Measurements from ENCODE around the gene OR7G2.
A peak's percentile ranks its signal among the peaks of the same experiment; 100 is the strongest.

The OR7G2 gene

DNA sequence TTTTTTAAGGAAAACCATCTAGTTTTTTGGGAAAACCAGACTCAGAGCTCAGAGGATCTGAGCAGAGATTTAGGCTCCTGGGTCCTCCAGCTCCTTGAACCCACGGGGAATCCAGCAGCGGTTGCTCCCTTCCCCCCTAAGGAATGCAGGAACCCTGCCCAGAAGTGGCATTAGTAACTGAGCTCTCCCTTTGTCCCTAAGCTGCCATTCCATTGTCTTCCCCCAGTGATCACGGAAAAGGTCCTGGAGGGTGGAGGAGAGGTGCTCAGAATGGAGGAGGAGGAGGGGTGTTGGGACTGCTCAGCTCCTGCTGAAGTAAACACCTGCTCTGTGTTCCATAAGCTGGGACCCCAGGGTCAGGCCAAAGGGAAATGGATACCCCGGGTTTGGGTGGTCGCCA lies 37.2 kb downstream of the OR7G2 start:
- Histone ChIP-seq H3K23ac (ENCODE audit: low read length) (no peak overlapping the region), H3K4me3 (ENCODE audit: low read depth, low read length) (no peak overlapping the region), H3K27ac (ENCODE audit: low read depth, low read length) (no peak overlapping the region), H3K9ac (ENCODE audit: low read length) (no peak overlapping the region), H3K79me2 (ENCODE audit: control insufficient read depth, insufficient read depth, low read length, poor library complexity) (no peaks in the 10 kb centered on the region), H2AFZ (ENCODE audit: insufficient read depth, low read length, poor library complexity) (no peak overlapping the region), H4K91ac (ENCODE audit: low read depth, low read length) (no peak overlapping the region), H3K79me1 (ENCODE audit: low read length) (no peaks in the 10 kb centered on the region), H3K4me2 (ENCODE audit: low read length) (no peak overlapping the region), H3K36me3 (ENCODE audit: control insufficient read depth in 1 of 2, insufficient read depth in 2 of 2, low read length in 2 of 2) (no peaks in the 10 kb centered on the region), H3K4me1 (ENCODE audit: control insufficient read depth in 1 of 2, insufficient read depth in 2 of 2, low read length in 2 of 2) (peaks cover 8 to 14% of the 10 kb centered on the region in 2 experiments), H2BK120ac (ENCODE audit: insufficient read depth, low read length, poor library complexity) (no peak overlapping the region), H2AK5ac (ENCODE audit: low read length) (no peak overlapping the region), H3K18ac (ENCODE audit: low read length) (no peak overlapping the region), H4K8ac (ENCODE audit: low read depth, low read length) (no peak overlapping the region), H2BK12ac (ENCODE audit: low read length) (peak overlapping the region; percentile 71), H3K4ac (ENCODE audit: low read depth, low read length) (no peak overlapping the region), H3K14ac (ENCODE audit: low read length) (no peak overlapping the region), H2BK5ac (ENCODE audit: low read depth, low read length, poor library complexity) (no peak overlapping the region), H3K9me3 (ENCODE audit: insufficient read depth, low read depth, low read length) (no peaks in the 10 kb centered on the region), H4K12ac (ENCODE audit: low read depth, low read length) (peak overlapping the region; percentile 23), H3K27me3 (ENCODE audit: insufficient read depth, low read length) (no peaks in the 10 kb centered on the region)
- WGBS (ENCODE audit: extremely low coverage, insufficient coverage, insufficient read length) = no CpG with 5 or more reads among the region's 5 CpGs
- no peak for DNase-seq

DNA sequence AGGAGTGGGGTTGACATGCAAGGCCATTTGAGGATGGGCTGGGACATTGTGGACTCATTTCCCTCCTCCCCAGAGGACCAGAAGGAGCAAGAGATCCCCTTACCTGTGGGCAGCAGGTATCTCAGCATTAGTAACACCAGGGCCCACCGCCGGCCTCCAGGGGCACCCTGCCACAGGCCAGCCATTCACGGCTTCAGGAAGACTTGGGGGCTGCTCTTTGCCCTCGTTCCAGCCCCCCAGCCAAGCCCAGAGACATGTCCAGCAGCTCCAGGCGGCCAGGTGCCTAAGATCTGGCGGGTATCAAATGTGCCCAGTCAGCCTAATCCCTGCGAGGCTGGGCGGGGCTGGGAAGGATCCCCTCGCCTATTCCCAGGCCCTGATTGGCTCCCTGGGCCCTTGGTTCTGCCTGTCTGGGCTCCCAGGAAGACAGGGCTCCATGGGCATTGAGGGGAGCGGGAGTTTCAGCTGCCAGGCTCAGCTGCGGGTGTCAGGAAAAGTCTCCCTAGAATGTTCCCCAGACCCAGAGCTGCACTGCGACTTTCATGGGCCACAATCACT lies 41.7 kb downstream of the OR7G2 start:
- Histone ChIP-seq H3K4me3 (ENCODE audit: low read depth, low read length) (no peak overlapping the region), H3K4me2 (ENCODE audit: low read length) (no peak overlapping the region), H2BK120ac (ENCODE audit: insufficient read depth, low read length, poor library complexity) (no peak overlapping the region), H3K14ac (ENCODE audit: low read length) (no peak overlapping the region), H2AK5ac (ENCODE audit: low read length) (peak overlapping the region; percentile 50), H3K79me1 (ENCODE audit: low read length) (no peaks in the 10 kb centered on the region), H3K9ac (ENCODE audit: low read length) (no peak overlapping the region), H4K12ac (ENCODE audit: low read depth, low read length) (peak overlapping the region; percentile 36), H4K8ac (ENCODE audit: low read depth, low read length) (no peak overlapping the region), H2BK5ac (ENCODE audit: low read depth, low read length, poor library complexity) (no peak overlapping the region), H3K27me3 (ENCODE audit: insufficient read depth, low read length) (no peaks in the 10 kb centered on the region), H3K9me3 (ENCODE audit: insufficient read depth, low read depth, low read length) (no peaks in the 10 kb centered on the region), H3K18ac (ENCODE audit: low read length) (no peak overlapping the region), H2BK12ac (ENCODE audit: low read length) (peak overlapping the region; percentile 52), H4K91ac (ENCODE audit: low read depth, low read length) (peak overlapping the region; percentile 11), H3K4ac (ENCODE audit: low read depth, low read length) (no peak overlapping the region), H2AFZ (ENCODE audit: insufficient read depth, low read length, poor library complexity) (no peak overlapping the region), H3K79me2 (ENCODE audit: control insufficient read depth, insufficient read depth, low read length, poor library complexity) (no peaks in the 10 kb centered on the region), H3K27ac (ENCODE audit: low read depth, low read length) (no peak overlapping the region), H3K36me3 (ENCODE audit: control insufficient read depth in 1 of 2, insufficient read depth in 2 of 2, low read length in 2 of 2) (no peaks in the 10 kb centered on the region), H3K4me1 (ENCODE audit: control insufficient read depth in 1 of 2, insufficient read depth in 2 of 2, low read length in 2 of 2) (peaks cover 4 to 6% of the 10 kb centered on the region in 2 experiments), H3K23ac (ENCODE audit: low read length) (no peak overlapping the region)
- DNase-seq = no peak
- no CpG with 5 or more reads among the region's 12 CpGs for WGBS (ENCODE audit: extremely low coverage, insufficient coverage, insufficient read length)

DNA sequence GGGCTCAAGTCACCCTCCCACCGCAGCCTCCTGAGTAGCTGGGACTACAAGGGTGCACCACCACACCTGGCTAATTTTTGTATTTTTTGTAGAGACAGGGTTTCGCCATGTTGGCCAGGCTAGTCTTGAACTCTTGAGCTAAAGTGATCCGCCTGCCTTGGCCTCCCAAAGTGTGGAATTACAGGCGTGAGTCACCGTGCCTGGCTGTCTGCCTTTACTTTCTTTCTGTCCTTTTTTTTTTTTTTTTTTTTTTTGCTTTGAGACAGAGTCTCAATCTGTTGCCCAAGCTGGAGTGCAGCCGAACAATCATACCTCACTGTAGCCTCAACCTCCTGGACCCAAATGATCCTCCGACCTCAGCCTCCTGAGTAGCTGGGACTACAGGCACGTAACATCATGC lies 45.4 kb downstream of the OR7G2 start:
- H3K9ac ChIP-seq (ENCODE audit: low read length) = no peak overlapping the region
- no peaks in the 10 kb centered on the region for H3K79me2 ChIP-seq (ENCODE audit: control insufficient read depth, insufficient read depth, low read length, poor library complexity)
- H2AFZ ChIP-seq (ENCODE audit: insufficient read depth, low read length, poor library complexity) = no peak overlapping the region
- no peak overlapping the region for H4K91ac ChIP-seq (ENCODE audit: low read depth, low read length)
- H3K14ac ChIP-seq (ENCODE audit: low read length) = no peak overlapping the region
- H3K23ac ChIP-seq (ENCODE audit: low read length) = no peak overlapping the region
- no peak overlapping the region for H2BK12ac ChIP-seq (ENCODE audit: low read length)
- H3K4me1 ChIP-seq (ENCODE audit: control insufficient read depth in 1 of 2, insufficient read depth in 2 of 2, low read length in 2 of 2) = peaks cover 0 to 3% of the 10 kb centered on the region in 2 experiments
- no peaks in the 10 kb centered on the region for H3K27me3 ChIP-seq (ENCODE audit: insufficient read depth, low read length)
- H3K27ac ChIP-seq (ENCODE audit: low read depth, low read length) = no peak overlapping the region
- no peaks in the 10 kb centered on the region for H3K79me1 ChIP-seq (ENCODE audit: low read length)
- no peak overlapping the region for H2BK5ac ChIP-seq (ENCODE audit: low read depth, low read length, poor library complexity)
- H2AK5ac ChIP-seq (ENCODE audit: low read length) = no peak overlapping the region
- H3K4me3 ChIP-seq (ENCODE audit: low read depth, low read length) = no peak overlapping the region
- H3K36me3 ChIP-seq (ENCODE audit: control insufficient read depth in 1 of 2, insufficient read depth in 2 of 2, low read length in 2 of 2) = no peaks in the 10 kb centered on the region
- WGBS (ENCODE audit: extremely low coverage, insufficient coverage, insufficient read length) = no CpG with 5 or more reads among the region's 8 CpGs
- no peak overlapping the region for H2BK120ac ChIP-seq (ENCODE audit: insufficient read depth, low read length, poor library complexity)
- no peak overlapping the region for H3K18ac ChIP-seq (ENCODE audit: low read length)
- no peaks in the 10 kb centered on the region for H3K9me3 ChIP-seq (ENCODE audit: insufficient read depth, low read depth, low read length)
- no peak for DNase-seq
- no peak overlapping the region for H3K4ac ChIP-seq (ENCODE audit: low read depth, low read length)
- H4K12ac ChIP-seq (ENCODE audit: low read depth, low read length) = no peak overlapping the region
- H3K4me2 ChIP-seq (ENCODE audit: low read length) = no peak overlapping the region
- H4K8ac ChIP-seq (ENCODE audit: low read depth, low read length) = no peak overlapping the region

DNA sequence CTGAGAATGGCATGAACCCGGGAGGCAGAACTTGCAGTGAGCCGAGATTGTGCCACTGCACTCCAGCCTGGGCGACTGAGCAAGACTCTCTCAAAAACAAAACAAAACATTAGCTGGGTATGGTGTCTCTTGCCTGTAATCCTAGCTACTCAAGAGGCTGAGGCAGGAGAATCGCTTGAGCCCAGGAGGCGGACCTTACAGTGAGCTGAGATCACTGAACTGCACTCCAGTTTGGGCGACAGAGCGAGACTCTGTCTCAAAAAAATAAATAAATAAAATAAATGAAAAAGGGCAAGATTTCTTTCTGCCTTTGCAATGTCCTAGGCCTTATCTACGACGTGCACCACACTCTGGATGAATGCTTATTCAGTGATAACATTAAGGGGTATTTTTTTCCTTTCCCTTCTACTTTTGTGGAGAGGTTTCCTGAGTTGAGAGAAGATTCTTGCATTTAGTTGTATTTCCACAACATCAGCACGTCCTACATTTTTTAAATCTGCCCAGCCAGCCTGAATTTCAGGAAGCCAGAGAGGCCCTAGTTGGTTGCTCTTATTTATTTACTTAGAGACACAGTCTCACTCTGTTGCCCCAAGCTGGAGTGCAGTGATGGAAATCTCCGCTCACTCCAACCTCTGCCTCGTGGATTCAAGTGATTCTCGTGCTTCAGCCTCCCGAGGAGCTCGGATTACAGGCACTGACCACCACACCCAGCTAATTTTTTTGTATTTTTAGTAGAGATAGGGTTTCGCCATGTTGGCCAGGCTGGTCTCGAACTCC lies 46.5 kb downstream of the OR7G2 start:
- no peak overlapping the region for H2BK12ac ChIP-seq (ENCODE audit: low read length)
- no peak overlapping the region for H3K27ac ChIP-seq (ENCODE audit: low read depth, low read length)
- H3K27me3 ChIP-seq (ENCODE audit: insufficient read depth, low read length) = no peaks in the 10 kb centered on the region
- H3K4me1 ChIP-seq (ENCODE audit: control insufficient read depth in 1 of 2, insufficient read depth in 2 of 2, low read length in 2 of 2) = peaks cover 0 to 3% of the 10 kb centered on the region in 2 experiments
- no peak overlapping the region for H2BK120ac ChIP-seq (ENCODE audit: insufficient read depth, low read length, poor library complexity)
- no peak overlapping the region for H3K4me3 ChIP-seq (ENCODE audit: low read depth, low read length)
- no peak overlapping the region for H3K4ac ChIP-seq (ENCODE audit: low read depth, low read length)
- no peak overlapping the region for H2AFZ ChIP-seq (ENCODE audit: insufficient read depth, low read length, poor library complexity)
- H3K79me1 ChIP-seq (ENCODE audit: low read length) = no peaks in the 10 kb centered on the region
- no peak overlapping the region for H4K91ac ChIP-seq (ENCODE audit: low read depth, low read length)
- no peaks in the 10 kb centered on the region for H3K79me2 ChIP-seq (ENCODE audit: control insufficient read depth, insufficient read depth, low read length, poor library complexity)
- no peak overlapping the region for H4K8ac ChIP-seq (ENCODE audit: low read depth, low read length)
- H3K36me3 ChIP-seq (ENCODE audit: control insufficient read depth in 1 of 2, insufficient read depth in 2 of 2, low read length in 2 of 2) = no peaks in the 10 kb centered on the region
- no peak for DNase-seq
- H4K12ac ChIP-seq (ENCODE audit: low read depth, low read length) = no peak overlapping the region
- H3K9me3 ChIP-seq (ENCODE audit: insufficient read depth, low read depth, low read length) = no peaks in the 10 kb centered on the region
- H3K4me2 ChIP-seq (ENCODE audit: low read length) = no peak overlapping the region
- no peak overlapping the region for H3K14ac ChIP-seq (ENCODE audit: low read length)
- H3K9ac ChIP-seq (ENCODE audit: low read length) = no peak overlapping the region
- no CpG with 5 or more reads among the region's 17 CpGs for WGBS (ENCODE audit: extremely low coverage, insufficient coverage, insufficient read length)
- H3K18ac ChIP-seq (ENCODE audit: low read length) = no peak overlapping the region
- no peak overlapping the region for H2BK5ac ChIP-seq (ENCODE audit: low read depth, low read length, poor library complexity)
- H2AK5ac ChIP-seq (ENCODE audit: low read length) = no peak overlapping the region
- H3K23ac ChIP-seq (ENCODE audit: low read length) = no peak overlapping the region
